ENCODE data around the gene RAMACL. TPM values are rescaled to one million over a fixed set of nuclear protein-coding genes. Genes with fewer than 3 reads are reported as not detected.
A peak's percentile ranks its signal among the peaks of the same experiment; 100 is the strongest.
"Not testable (repeated sequence)": the region's sequence is repeated elsewhere in the genome, so short reads cannot be mapped to it uniquely, and the experiment has no call there.

Gene RAMACL
- total RNA-seq, 1 experiment from 2014 or later = 3.6 TPM

DNA sequence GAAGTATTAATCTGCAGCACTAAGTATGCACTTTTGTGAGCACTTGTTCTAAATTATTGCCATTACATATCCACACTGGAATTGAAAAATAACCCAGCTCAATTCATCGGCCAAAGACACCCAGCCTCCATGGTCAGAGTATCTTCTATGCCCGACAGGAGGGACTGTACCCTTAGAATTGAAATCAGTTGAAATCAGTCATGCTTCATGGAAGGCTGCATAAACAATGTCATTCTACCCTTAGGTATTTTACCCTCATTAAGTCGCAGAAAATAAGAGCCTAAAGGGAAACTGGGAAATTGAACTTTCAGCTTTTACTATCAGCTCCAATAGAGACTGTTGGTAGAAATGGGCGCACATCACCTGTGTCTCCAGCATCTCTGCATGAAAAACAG lies 2.9 kb upstream of the RAMACL start:
- peak overlapping the region; percentile 66 for H3K9ac ChIP-seq (ENCODE audit: low read length)
- peaks cover 72% of the 10 kb centered on the region for H3K4me1 ChIP-seq (ENCODE audit: low read length)
- H4K20me1 ChIP-seq (ENCODE audit: insufficient read depth, low read depth, low read length) = no peaks in the 10 kb centered on the region
- no peaks in the 10 kb centered on the region for H3K79me2 ChIP-seq (ENCODE audit: low read length)
- no peaks in the 10 kb centered on the region for H3K9me2 ChIP-seq (replicated peaks; ENCODE audit: insufficient read depth, low read length)
- H3K36me3 ChIP-seq (ENCODE audit: insufficient read depth, low read length) = no peaks in the 10 kb centered on the region
- no peaks in the 10 kb centered on the region for H3K9me3 ChIP-seq (ENCODE audit: low read length)
- no peaks in the 10 kb centered on the region for H3K27me3 ChIP-seq (ENCODE audit: low read length)
- no peak for DNase-seq
- peak overlapping the region; percentile 55 for H3K4me3 ChIP-seq (ENCODE audit: low read length)
- peak overlapping the region; percentile 96 for H3K27ac ChIP-seq (ENCODE audit: low read length)
- H2AFZ ChIP-seq (ENCODE audit: low read length) = no peak overlapping the region
- peak overlapping the region; percentile 74 for H3K4me2 ChIP-seq (ENCODE audit: low read depth, low read length, poor library complexity, severe bottlenecking)

DNA sequence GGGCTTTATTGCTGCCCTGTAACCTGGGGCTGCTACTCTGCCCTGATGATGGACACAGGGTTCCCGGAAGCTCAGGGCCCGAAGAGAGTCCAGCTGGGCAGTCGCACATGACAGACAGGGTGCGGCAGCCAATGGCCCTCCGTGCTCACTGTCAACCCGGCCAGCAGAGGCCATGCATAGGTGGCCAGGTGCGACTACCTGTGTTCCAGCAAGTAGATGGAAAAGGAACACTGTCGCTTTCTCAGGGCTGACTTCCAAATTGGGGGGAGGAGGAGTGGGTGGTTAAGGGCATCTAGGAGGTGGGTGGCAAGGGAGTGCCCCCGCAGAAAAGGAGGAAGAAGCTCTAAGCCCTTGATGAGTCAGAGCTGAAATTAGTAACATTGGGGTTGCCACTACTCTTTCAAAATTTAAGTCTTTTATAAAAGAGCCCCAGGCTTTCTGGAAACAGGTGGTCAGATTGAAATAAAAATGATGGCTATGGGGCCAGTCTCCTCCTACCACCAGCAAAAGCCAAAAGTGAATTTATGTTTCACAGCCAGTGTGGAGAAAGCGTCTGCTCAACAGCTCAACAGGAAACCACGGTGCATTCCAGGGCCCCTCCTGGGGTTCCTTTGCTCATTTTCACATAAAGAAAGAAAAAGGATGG lies 2.3 kb upstream of the RAMACL start:
- Histone ChIP-seq H3K36me3 (ENCODE audit: insufficient read depth, low read length) (no peaks in the 10 kb centered on the region), H3K9me2 (replicated peaks; ENCODE audit: insufficient read depth, low read length) (no peaks in the 10 kb centered on the region), H2AFZ (ENCODE audit: low read length) (peak overlapping the region; percentile 22; the same call in 1 of the 2 replicates), H3K4me3 (ENCODE audit: low read length) (peak overlapping the region; percentile 55), H3K27ac (ENCODE audit: low read length) (peak overlapping the region; percentile 96), H3K9me3 (ENCODE audit: low read length) (no peaks in the 10 kb centered on the region), H3K4me2 (ENCODE audit: low read depth, low read length, poor library complexity, severe bottlenecking) (peak overlapping the region; percentile 74), H3K9ac (ENCODE audit: low read length) (peak overlapping the region; percentile 66), H3K4me1 (ENCODE audit: low read length) (peaks cover 77% of the 10 kb centered on the region), H3K27me3 (ENCODE audit: low read length) (no peaks in the 10 kb centered on the region), H4K20me1 (ENCODE audit: insufficient read depth, low read depth, low read length) (no peaks in the 10 kb centered on the region), H3K79me2 (ENCODE audit: low read length) (no peaks in the 10 kb centered on the region)
- peak; percentile 74 for DNase-seq

DNA sequence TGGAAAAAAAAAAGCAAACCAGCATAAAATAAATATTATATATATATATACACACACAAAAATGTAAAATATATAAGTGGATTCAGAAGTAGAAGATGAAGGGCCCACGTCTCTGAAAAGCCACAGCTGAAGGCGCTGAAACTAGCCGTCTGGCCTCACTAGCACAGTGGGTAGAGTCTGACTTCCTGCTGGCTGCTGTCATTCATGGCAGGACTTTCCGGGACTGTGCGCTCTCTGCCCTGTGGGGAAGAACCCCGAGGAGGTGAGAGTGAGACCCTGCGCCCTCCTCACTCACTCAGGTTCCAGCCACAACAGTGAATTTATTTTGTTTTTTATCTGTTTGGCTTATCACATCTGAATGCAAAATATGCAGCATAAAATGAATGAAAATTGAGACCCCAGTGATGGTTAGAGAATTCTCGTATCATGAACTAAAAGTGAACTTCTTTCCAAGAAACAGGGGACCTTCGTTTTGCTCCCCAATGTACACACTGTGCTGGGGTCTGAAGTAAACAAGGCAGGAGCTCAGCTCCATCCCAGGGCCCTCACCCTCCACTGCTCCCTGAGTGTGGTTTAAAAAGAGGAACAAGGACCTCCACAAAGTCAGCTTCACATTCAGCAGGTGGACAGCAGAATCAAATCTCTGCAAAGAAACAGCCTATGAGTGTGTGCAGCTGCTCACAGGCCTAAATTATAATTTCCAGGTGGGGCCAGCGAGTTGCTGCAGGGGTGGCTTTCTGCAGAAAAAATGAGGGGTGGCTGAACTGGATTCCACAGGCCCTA lies 1.3 kb upstream of the RAMACL start:
- H3K4me1 ChIP-seq (ENCODE audit: low read length) = peaks cover 77% of the 10 kb centered on the region
- peak overlapping the region; percentile 27; the same call in 1 of the 2 replicates for H2AFZ ChIP-seq (ENCODE audit: low read length)
- H3K9me3 ChIP-seq (ENCODE audit: low read length) = no peaks in the 10 kb centered on the region
- H3K9me2 ChIP-seq (replicated peaks; ENCODE audit: insufficient read depth, low read length) = no peaks in the 10 kb centered on the region
- H3K9ac ChIP-seq (ENCODE audit: low read length) = peak overlapping the region; percentile 71
- no peaks in the 10 kb centered on the region for H3K79me2 ChIP-seq (ENCODE audit: low read length)
- peak overlapping the region; percentile 74 for H3K4me2 ChIP-seq (ENCODE audit: low read depth, low read length, poor library complexity, severe bottlenecking)
- no peaks in the 10 kb centered on the region for H3K27me3 ChIP-seq (ENCODE audit: low read length)
- DNase-seq = peak; percentile 93
- no peaks in the 10 kb centered on the region for H4K20me1 ChIP-seq (ENCODE audit: insufficient read depth, low read depth, low read length)
- peak overlapping the region; percentile 96 for H3K27ac ChIP-seq (ENCODE audit: low read length)
- H3K4me3 ChIP-seq (ENCODE audit: low read length) = peak overlapping the region; percentile 55
- H3K36me3 ChIP-seq (ENCODE audit: insufficient read depth, low read length) = no peaks in the 10 kb centered on the region

GRCh38 chr6:166584853-166585429 lies 1.5 kb downstream of the RAMACL start:
- Histone ChIP-seq H3K4me1 (ENCODE audit: low read length) (peaks cover 48% of the 10 kb centered on the region), H4K20me1 (ENCODE audit: insufficient read depth, low read depth, low read length) (no peaks in the 10 kb centered on the region), H3K79me2 (ENCODE audit: low read length) (no peaks in the 10 kb centered on the region), H2AFZ (ENCODE audit: low read length) (no peak overlapping the region), H3K27me3 (ENCODE audit: low read length) (no peaks in the 10 kb centered on the region), H3K9me2 (replicated peaks; ENCODE audit: insufficient read depth, low read length) (no peaks in the 10 kb centered on the region), H3K4me2 (ENCODE audit: low read depth, low read length, poor library complexity, severe bottlenecking) (no peak overlapping the region), H3K9me3 (ENCODE audit: low read length) (no peaks in the 10 kb centered on the region), H3K27ac (ENCODE audit: low read length) (no peak overlapping the region), H3K9ac (ENCODE audit: low read length) (no peak overlapping the region), H3K36me3 (ENCODE audit: insufficient read depth, low read length) (no peaks in the 10 kb centered on the region), H3K4me3 (ENCODE audit: low read length) (no peak overlapping the region)
- no peak for DNase-seq

- no peaks in the 10 kb centered on the region for H3K27me3 ChIP-seq (ENCODE audit: low read length)
- H3K36me3 ChIP-seq (ENCODE audit: insufficient read depth, low read length) = no peaks in the 10 kb centered on the region
- no peak for DNase-seq
Observed at GRCh38 chr6:166584155-166584554, 2.3 kb downstream of the RAMACL start.

GRCh38 chr6:166583230-166583965 lies 3.1 kb downstream of the RAMACL start:
- Histone ChIP-seq H3K4me2 (ENCODE audit: low read depth, low read length, poor library complexity, severe bottlenecking) (no peak overlapping the region), H3K9me2 (replicated peaks; ENCODE audit: insufficient read depth, low read length) (no peaks in the 10 kb centered on the region), H2AFZ (ENCODE audit: low read length) (no peak overlapping the region), H4K20me1 (ENCODE audit: insufficient read depth, low read depth, low read length) (no peaks in the 10 kb centered on the region), H3K4me1 (ENCODE audit: low read length) (peaks cover 46% of the 10 kb centered on the region), H3K27ac (ENCODE audit: low read length) (no peak overlapping the region), H3K79me2 (ENCODE audit: low read length) (no peaks in the 10 kb centered on the region), H3K9ac (ENCODE audit: low read length) (no peak overlapping the region), H3K27me3 (ENCODE audit: low read length) (no peaks in the 10 kb centered on the region), H3K36me3 (ENCODE audit: insufficient read depth, low read length) (no peaks in the 10 kb centered on the region), H3K4me3 (ENCODE audit: low read length) (no peak overlapping the region), H3K9me3 (ENCODE audit: low read length) (no peaks in the 10 kb centered on the region)
- DNase-seq = no peak

More at GRCh38 chr6:166584155-166584554, 2.3 kb downstream of the RAMACL start:
- Histone ChIP-seq H3K9me3 (ENCODE audit: low read length) (no peaks in the 10 kb centered on the region), H3K9me2 (replicated peaks; ENCODE audit: insufficient read depth, low read length) (no peaks in the 10 kb centered on the region), H3K4me3 (ENCODE audit: low read length) (no peak overlapping the region), H3K4me2 (ENCODE audit: low read depth, low read length, poor library complexity, severe bottlenecking) (no peak overlapping the region), H3K4me1 (ENCODE audit: low read length) (peaks cover 48% of the 10 kb centered on the region), H3K27ac (ENCODE audit: low read length) (no peak overlapping the region), H4K20me1 (ENCODE audit: insufficient read depth, low read depth, low read length) (no peaks in the 10 kb centered on the region), H3K9ac (ENCODE audit: low read length) (no peak overlapping the region), H3K79me2 (ENCODE audit: low read length) (no peaks in the 10 kb centered on the region), H2AFZ (ENCODE audit: low read length) (no peak overlapping the region)

DNA sequence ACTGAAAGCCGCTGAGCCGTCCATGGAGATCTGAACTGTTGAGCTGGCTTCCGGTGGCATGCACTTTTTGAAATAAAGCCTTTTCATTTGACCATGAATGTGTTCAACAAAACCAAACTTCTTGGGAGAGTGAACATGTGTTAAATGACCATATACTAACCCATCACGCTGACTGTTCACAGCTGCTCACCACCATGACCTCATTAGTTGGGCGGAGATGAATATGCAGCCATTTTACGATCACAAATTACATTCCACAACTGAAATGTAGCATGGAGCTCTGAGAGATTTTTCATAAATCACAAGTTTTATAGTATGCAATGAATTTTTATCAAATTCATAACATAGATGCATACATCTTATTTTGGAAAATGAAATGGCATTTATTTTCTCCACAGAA lies 4.2 kb downstream of the RAMACL start:
- H3K36me3 ChIP-seq (ENCODE audit: insufficient read depth, low read length) = no peaks in the 10 kb centered on the region
- no peak overlapping the region for H2AFZ ChIP-seq (ENCODE audit: low read length)
- H3K9me2 ChIP-seq (replicated peaks; ENCODE audit: insufficient read depth, low read length) = no peaks in the 10 kb centered on the region
- peaks cover 44% of the 10 kb centered on the region for H3K4me1 ChIP-seq (ENCODE audit: low read length)
- H4K20me1 ChIP-seq (ENCODE audit: insufficient read depth, low read depth, low read length) = no peaks in the 10 kb centered on the region
- H3K9ac ChIP-seq (ENCODE audit: low read length) = no peak overlapping the region
- no peak overlapping the region for H3K4me2 ChIP-seq (ENCODE audit: low read depth, low read length, poor library complexity, severe bottlenecking)
- H3K4me3 ChIP-seq (ENCODE audit: low read length) = no peak overlapping the region
- H3K9me3 ChIP-seq (ENCODE audit: low read length) = no peaks in the 10 kb centered on the region
- H3K27ac ChIP-seq (ENCODE audit: low read length) = no peak overlapping the region
- H3K27me3 ChIP-seq (ENCODE audit: low read length) = no peaks in the 10 kb centered on the region
- H3K79me2 ChIP-seq (ENCODE audit: low read length) = no peaks in the 10 kb centered on the region
- DNase-seq = no peak

GRCh38 chr6:166581801-166582200 lies 4.7 kb downstream of the RAMACL start:
- H3K36me3 ChIP-seq (ENCODE audit: insufficient read depth, low read length); H3K27ac ChIP-seq (ENCODE audit: low read length); H4K20me1 ChIP-seq (ENCODE audit: insufficient read depth, low read depth, low read length); H3K79me2 ChIP-seq (ENCODE audit: low read length); H3K9me2 ChIP-seq (replicated peaks; ENCODE audit: insufficient read depth, low read length); H2AFZ ChIP-seq (ENCODE audit: low read length); DNase-seq; H3K4me2 ChIP-seq (ENCODE audit: low read depth, low read length, poor library complexity, severe bottlenecking); H3K27me3 ChIP-seq (ENCODE audit: low read length); H3K4me3 ChIP-seq (ENCODE audit: low read length); H3K9ac ChIP-seq (ENCODE audit: low read length); H3K9me3 ChIP-seq (ENCODE audit: low read length): not testable (repeated sequence)
- H3K4me1 ChIP-seq (ENCODE audit: low read length) = peaks cover 44% of the 10 kb centered on the region

Data from Karpas-422 (cell line).